ENCODE data around the gene C1QTNF2. TPM values are rescaled to one million over a fixed set of nuclear protein-coding genes. Genes with fewer than 3 reads are reported as not detected.

C1QTNF2 gene
- 0.17 and 0.22 TPM in 2 replicates for total RNA-seq

GRCh38 chr5:160369990-160370712 is at the start of gene C1QTNF2:
TSS of gene C1QTNF2 (minus strand) at chr5:160370626. CDS start at chr5:160355011, 15,615 bp downstream.
- peak within 1 kb of the TSS; percentile 50 for H3K4me3 ChIP-seq (ENCODE audit: low read depth, low read length)
- no peak for DNase-seq (ENCODE audit: low read depth)
- TF ChIP-seq CTCF (conservative IDR thresholded peaks at IDR 0.05; ENCODE audit: low read depth, low read length): no peak

- no peak for TF ChIP-seq CTCF (conservative IDR thresholded peaks at IDR 0.05; ENCODE audit: low read depth, low read length)
- no peak for DNase-seq (ENCODE audit: low read depth)
- no peak overlapping the region for H3K4me3 ChIP-seq (ENCODE audit: low read depth, low read length)
Measured at GRCh38 chr5:160420331-160420610, 49.8 kb upstream of the C1QTNF2 start.

GRCh38 chr5:160419458-160420330 is 49.3 kb upstream of the C1QTNF2 start:
- no peak for TF ChIP-seq CTCF (conservative IDR thresholded peaks at IDR 0.05; ENCODE audit: low read depth, low read length)
- no peak for DNase-seq (ENCODE audit: low read depth)
- H3K4me3 ChIP-seq (ENCODE audit: low read depth, low read length): peak overlapping the region; percentile 95

- peak within 1 kb of the TSS; percentile 95 for H3K4me3 ChIP-seq (ENCODE audit: low read depth, low read length)
- no peak for DNase-seq (ENCODE audit: low read depth)
- TF ChIP-seq CTCF (conservative IDR thresholded peaks at IDR 0.05; ENCODE audit: low read depth, low read length): no peak
Measured at GRCh38 chr5:160418561-160419457, 48.4 kb upstream of the C1QTNF2 start, which contains the start of gene SLU7. TSS of gene SLU7 (minus strand) at chr5:160419081. CDS start at chr5:160415294, 3,787 bp downstream.

GRCh38 chr5:160399402-160400353 is 29.3 kb upstream of the C1QTNF2 start, which contains the start of gene FAM200C:
TSS of gene FAM200C (minus strand) at chr5:160400054. CDS start at chr5:160395490, 4,564 bp downstream.
- peak; percentile 41 for DNase-seq (ENCODE audit: low read depth)
- no peak for TF ChIP-seq CTCF (conservative IDR thresholded peaks at IDR 0.05; ENCODE audit: low read depth, low read length)
- peak within 1 kb of the TSS; percentile 70 for H3K4me3 ChIP-seq (ENCODE audit: low read depth, low read length)

Measured in epithelial cell of proximal tubule (primary cell).